Suprapubic skin (tissue), 3 donors: ENCODE results near the gene YWHAB.

Source experiments
- EP300 ChIP-seq: sonication (generic); formaldehyde crosslinking; IDR thresholded peaks from one replicate; pipeline ENCODE4 v1.6.1; 2017; ENCODE audit warnings: antibody characterized with exemption
- TF ChIP-seq, protein P1 (sequence below), 2 donors: fragments of 200-600 bp in 1 of 2; fragments of 450-650 bp in 1 of 2; sonication (generic) in 1 of 2; IDR thresholded peaks; one replicate each; pipeline ENCODE4 v1.5.1; 2016 to 2019; ENCODE audit warnings: antibody characterized with exemption in 2 of 2, mild to moderate bottlenecking in 1 of 2, moderate library complexity in 1 of 2

- TF ChIP-seq EP300 = no peak
- TF ChIP-seq, protein P1, sequence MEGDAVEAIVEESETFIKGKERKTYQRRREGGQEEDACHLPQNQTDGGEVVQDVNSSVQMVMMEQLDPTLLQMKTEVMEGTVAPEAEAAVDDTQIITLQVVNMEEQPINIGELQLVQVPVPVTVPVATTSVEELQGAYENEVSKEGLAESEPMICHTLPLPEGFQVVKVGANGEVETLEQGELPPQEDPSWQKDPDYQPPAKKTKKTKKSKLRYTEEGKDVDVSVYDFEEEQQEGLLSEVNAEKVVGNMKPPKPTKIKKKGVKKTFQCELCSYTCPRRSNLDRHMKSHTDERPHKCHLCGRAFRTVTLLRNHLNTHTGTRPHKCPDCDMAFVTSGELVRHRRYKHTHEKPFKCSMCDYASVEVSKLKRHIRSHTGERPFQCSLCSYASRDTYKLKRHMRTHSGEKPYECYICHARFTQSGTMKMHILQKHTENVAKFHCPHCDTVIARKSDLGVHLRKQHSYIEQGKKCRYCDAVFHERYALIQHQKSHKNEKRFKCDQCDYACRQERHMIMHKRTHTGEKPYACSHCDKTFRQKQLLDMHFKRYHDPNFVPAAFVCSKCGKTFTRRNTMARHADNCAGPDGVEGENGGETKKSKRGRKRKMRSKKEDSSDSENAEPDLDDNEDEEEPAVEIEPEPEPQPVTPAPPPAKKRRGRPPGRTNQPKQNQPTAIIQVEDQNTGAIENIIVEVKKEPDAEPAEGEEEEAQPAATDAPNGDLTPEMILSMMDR (IDR thresholded peaks at IDR 0.05) = no peak
Measured at GRCh38 chr20:44900231-44900854, 14.8 kb downstream of the YWHAB start.
